H1 (cell line): ENCODE results near the gene SLC41A1. TPM values are rescaled to one million over a fixed set of nuclear protein-coding genes. Genes with fewer than 3 reads are reported as not detected.

Experiments
- CTCF ChIA-PET: fragments of 300-600 bp; sonication (Branson Sonifier 250); formaldehyde crosslinking; loops from one replicate; lab custom pipeline; 2021; ENCODE audit not compliant: partially characterized antibody; lab: Charles Lee
- POLR2A ChIA-PET: fragments of 300-600 bp; sonication (Branson Sonifier 250); formaldehyde crosslinking; loops from one replicate; lab custom pipeline; 2021; ENCODE audit warnings: inconsistent platforms; ENCODE audit not compliant: partially characterized antibody; lab: Charles Lee
- DNase-seq, 2 experiments: peaks; one replicate each; pipeline versions ENCODE4 v3.0.0 to v3.0.0-alpha.2; 2010 to 2022; ENCODE audit warnings: low spot score in 2 of 2, low read depth in 1 of 2, mixed read lengths in 1 of 2
- FAIRE-seq: peaks from 2 replicates; lab custom pipeline; 2011; peaks lifted over from hg19 to GRCh38; lab: Jason Lieb, UNC
- H2AFZ ChIP-seq: 2 replicates; pipeline ENCODE4 v1.8.1; 2012; ENCODE audit warnings: low read length, inconsistent platforms
- H2AK5ac ChIP-seq: 2 replicates; pipeline ENCODE4 v1.6.1; 2013; ENCODE audit warnings: low read depth, low read length
- H2BK120ac ChIP-seq: replicated peaks from 2 replicates; pipeline ENCODE3; 2013; ENCODE audit warnings: low read depth, low read length, inconsistent platforms
- H2BK12ac ChIP-seq: 2 replicates; pipeline ENCODE4 v1.6.1; 2013; ENCODE audit warnings: low read depth, low read length
- H2BK15ac ChIP-seq: 2 replicates; pipeline ENCODE4 v1.6.1; 2013; ENCODE audit warnings: low read length
- H2BK20ac ChIP-seq: 2 replicates; pipeline ENCODE4 v1.6.1; 2013; ENCODE audit warnings: low read length
- H2BK5ac ChIP-seq: 2 replicates; pipeline ENCODE4 v1.6.1; 2013; ENCODE audit warnings: low read depth, low read length
- H3K14ac ChIP-seq: 2 replicates; pipeline ENCODE4 v1.6.1; 2013; ENCODE audit warnings: inconsistent platforms; ENCODE audit not compliant: insufficient read length
- H3K18ac ChIP-seq: 2 replicates; pipeline ENCODE4 v1.6.1; 2013; ENCODE audit warnings: low read length; ENCODE audit errors: extremely low read depth
- H3K23ac ChIP-seq: 2 replicates; pipeline ENCODE4 v1.6.1; 2013; ENCODE audit warnings: inconsistent platforms; ENCODE audit not compliant: insufficient read length
- H3K23me2 ChIP-seq: 2 replicates; pipeline ENCODE4 v1.6.1; 2013; ENCODE audit warnings: low read depth, low read length
- H3K27ac ChIP-seq: 2 replicates; pipeline ENCODE4 v1.6.1; 2011; ENCODE audit warnings: low read depth, low read length, inconsistent platforms
- H3K27me3 ChIP-seq, 4 experiments: replicated peaks in 1 of 4; 1 replicate in 1 of 4; 2 replicates in 3 of 4; pipeline versions ENCODE4 v1.6.1 to v1.8.1; 2011 to 2013; ENCODE audit warnings: low read length in 3 of 4, mild to moderate bottlenecking in 3 of 4, inconsistent platforms in 2 of 4, mixed read lengths in 2 of 4, moderate library complexity in 1 of 4; ENCODE audit not compliant: control insufficient read depth in 3 of 4, insufficient read depth in 3 of 4; ENCODE audit errors: extremely low read depth in 1 of 4
- H3K36me3 ChIP-seq, 4 experiments: 2 replicates each; pipeline versions ENCODE4 v1.6.1 to v1.8.1; 2011 to 2013; ENCODE audit warnings: mild to moderate bottlenecking in 4 of 4, low read length in 3 of 4, moderate library complexity in 2 of 4, control low read depth in 1 of 4, inconsistent platforms in 1 of 4; ENCODE audit not compliant: insufficient read depth in 4 of 4, control insufficient read depth in 2 of 4
- H3K4ac ChIP-seq: replicated peaks from 2 replicates; pipeline ENCODE3; 2013; ENCODE audit warnings: low read length, low read depth, mixed read lengths, inconsistent platforms; ENCODE audit not compliant: insufficient read length
- H3K4me1 ChIP-seq, 4 experiments: replicated peaks in 1 of 4; 1 replicate in 1 of 4; 2 replicates in 3 of 4; pipeline versions ENCODE4 v1.6.1 to v1.8.1; 2011 to 2013; ENCODE audit warnings: low read length in 3 of 4, inconsistent platforms in 2 of 4, mixed read lengths in 1 of 4; ENCODE audit not compliant: insufficient read depth in 4 of 4, control insufficient read depth in 3 of 4
- H3K4me2 ChIP-seq, 2 experiments: 2 replicates each; pipeline versions ENCODE4 v1.6.1 to v1.8.1; 2011 to 2013; ENCODE audit warnings: low read depth in 2 of 2, low read length in 2 of 2, control low read depth in 1 of 2, inconsistent platforms in 1 of 2, mild to moderate bottlenecking in 1 of 2; ENCODE audit not compliant: insufficient read depth in 1 of 2
- H3K4me3 ChIP-seq, 4 experiments: fragments of 200-600, 300-600 bp in 1 of 4; sonication (generic), shearing (Covaris generic), sonication (Bioruptor Twin) in 1 of 4; 2 replicates each; pipeline versions ENCODE4 v1.5.1 to v1.8.1; 2011 to 2016; ENCODE audit warnings: low read length in 4 of 4, low read depth in 3 of 4, control low read depth in 2 of 4, inconsistent platforms in 2 of 4, mild to moderate bottlenecking in 2 of 4, mixed read lengths in 1 of 4, moderate library complexity in 1 of 4; ENCODE audit not compliant: insufficient read depth in 2 of 4; ENCODE audit errors: extremely low read depth in 1 of 4
- H3K56ac ChIP-seq: replicated peaks from 2 replicates; pipeline ENCODE3; 2013; ENCODE audit warnings: low read depth, mild to moderate bottlenecking, mixed read lengths, low read length, inconsistent platforms; ENCODE audit not compliant: insufficient read length
- H3K79me1 ChIP-seq: 2 replicates; pipeline ENCODE4 v1.6.1; 2013; ENCODE audit warnings: low read depth, low read length, control low read depth
- H3K79me2 ChIP-seq, 2 experiments: 2 replicates each; pipeline versions ENCODE4 v1.6.1 to v1.8.1; 2012 to 2013; ENCODE audit warnings: low read length in 2 of 2, mild to moderate bottlenecking in 2 of 2, inconsistent platforms in 1 of 2; ENCODE audit not compliant: insufficient read depth in 2 of 2, control insufficient read depth in 1 of 2
- H3K9ac ChIP-seq, 4 experiments: replicated peaks in 1 of 4; 1 replicate in 1 of 4; 2 replicates in 3 of 4; pipeline versions ENCODE4 v1.6.1 to v1.8.1; 2011 to 2013; ENCODE audit warnings: low read depth in 3 of 4, low read length in 3 of 4, control low read depth in 2 of 4, mild to moderate bottlenecking in 2 of 4, moderate library complexity in 2 of 4, inconsistent platforms in 1 of 4; ENCODE audit errors: extremely low read depth in 1 of 4
- H3K9me3 ChIP-seq, 2 experiments: 2 replicates each; pipeline versions ENCODE4 v1.6.1 to v1.8.1; 2012 to 2013; ENCODE audit warnings: mild to moderate bottlenecking in 2 of 2, moderate library complexity in 2 of 2, control low read depth in 1 of 2, inconsistent platforms in 1 of 2, low read depth in 1 of 2, low read length in 1 of 2, mixed read lengths in 1 of 2; ENCODE audit not compliant: insufficient read depth in 2 of 2
- H4K20me1 ChIP-seq, 2 experiments: replicated peaks in 1 of 2; 2 replicates each; pipeline versions ENCODE3 to v1.8.1; 2011 to 2013; ENCODE audit warnings: inconsistent platforms in 2 of 2, low read length in 2 of 2, mild to moderate bottlenecking in 1 of 2; ENCODE audit not compliant: insufficient read depth in 2 of 2, control insufficient read depth in 1 of 2
- H4K5ac ChIP-seq: 2 replicates; pipeline ENCODE4 v1.6.1; 2013; ENCODE audit warnings: low read length, low read depth, mixed read lengths, inconsistent platforms; ENCODE audit not compliant: insufficient read length
- H4K8ac ChIP-seq: 2 replicates; pipeline ENCODE4 v1.8.0; 2013; ENCODE audit warnings: mild to moderate bottlenecking, moderate library complexity, low read length, inconsistent platforms; ENCODE audit not compliant: insufficient read depth; ENCODE audit errors: extremely low read depth
- H4K91ac ChIP-seq: replicated peaks from 2 replicates; pipeline ENCODE3; 2013; ENCODE audit warnings: low read length, mixed read lengths, inconsistent platforms; ENCODE audit not compliant: insufficient read length
- CHD1 ChIP-seq: IDR thresholded peaks from 2 replicates; pipeline ENCODE4 v1.6.1; 2012; ENCODE audit warnings: low read depth, low read length, improper control_type of control experiment
- EP300 ChIP-seq, 2 experiments: IDR thresholded peaks; 1 replicate in 1 of 2; 2 replicates in 1 of 2; pipeline ENCODE4 v1.6.1; 2011 to 2012; ENCODE audit warnings: low read depth in 2 of 2, low read length in 2 of 2, mild to moderate bottlenecking in 2 of 2, borderline replicate concordance in 1 of 2, inconsistent platforms in 1 of 2, moderate library complexity in 1 of 2
- NANOG ChIP-seq: IDR thresholded peaks from 2 replicates; pipeline ENCODE4 v1.6.1; 2011; ENCODE audit warnings: low read length, low read depth, mild to moderate bottlenecking, inconsistent platforms; ENCODE audit not compliant: insufficient read depth, poor library complexity, severe bottlenecking
- RNF2 ChIP-seq: fragments of 200-900, 300-1000 bp; sonication (generic); IDR thresholded peaks from 2 replicates; pipeline ENCODE4 v1.7.1; 2016; ENCODE audit warnings: borderline replicate concordance, low read depth, mild to moderate bottlenecking, antibody characterized with exemption, low read length; ENCODE audit not compliant: poor library complexity, severe bottlenecking; ENCODE audit errors: missing control alignments
- SIX5 ChIP-seq: IDR thresholded peaks from 2 replicates; pipeline ENCODE4 v1.6.1; 2011; ENCODE audit warnings: mild to moderate bottlenecking, low read depth, low read length
- SRF ChIP-seq: IDR thresholded peaks from 2 replicates; pipeline ENCODE4 v1.6.1; 2011; ENCODE audit warnings: mild to moderate bottlenecking, low read depth, low read length, moderate library complexity
- WGBS, 2 experiments: shearing (Covaris generic) in 1 of 2; methylation state at CpG; one replicate each; pipeline versions ENCODE4 v1.1.6 to v1.1.7; 2013 to 2015; ENCODE audit warnings: low lambda C conversion rate in 2 of 2, mixed read lengths in 2 of 2, inconsistent platforms in 1 of 2, low coverage in 1 of 2, missing lambda C conversion rate in 1 of 2; ENCODE audit not compliant: insufficient replicate concordance in 2 of 2, insufficient coverage in 1 of 2, insufficient read length in 1 of 2; ENCODE audit errors: extremely low coverage in 1 of 2, missing lambda C conversion rate in 1 of 2; 5-methylcytosine and 5-hydroxymethylcytosine counted together
- polyA plus RNA-seq, 7 experiments: library from polyadenylated mRNA; depleted of rRNA in 3 of 7; stranded (reverse) in 5 of 7; unstranded in 2 of 7; fragments of >200 nt in 5 of 7; fragments of 200-250 nt in 2 of 7; gene quantifications; 1 replicate in 5 of 7; 2 replicates in 1 of 7; 4 replicates in 1 of 7; pipeline versions ENCODE4 v1.2.1 to v1.2.3, GENCODE V29; 2011 to 2013; ENCODE audit warnings: missing spikeins in 2 of 7, mixed read lengths in 2 of 7
- total RNA-seq: library from RNA; stranded (reverse); fragmentation: NEBNext Ultra II Directional; extraction: Animal tissue kit (Norgen Biotek cat#: 25700); gene quantifications from 2 replicates; pipeline ENCODE4 v1.2.1, GENCODE V29; 2021

SLC41A1 gene
- total and polyA plus RNA-seq, 2 of the 8 experiments (the other 6 are each of a cell fraction or from before 2014, with no cell fraction given), result 41.2 to 42.3 TPM

DNA sequence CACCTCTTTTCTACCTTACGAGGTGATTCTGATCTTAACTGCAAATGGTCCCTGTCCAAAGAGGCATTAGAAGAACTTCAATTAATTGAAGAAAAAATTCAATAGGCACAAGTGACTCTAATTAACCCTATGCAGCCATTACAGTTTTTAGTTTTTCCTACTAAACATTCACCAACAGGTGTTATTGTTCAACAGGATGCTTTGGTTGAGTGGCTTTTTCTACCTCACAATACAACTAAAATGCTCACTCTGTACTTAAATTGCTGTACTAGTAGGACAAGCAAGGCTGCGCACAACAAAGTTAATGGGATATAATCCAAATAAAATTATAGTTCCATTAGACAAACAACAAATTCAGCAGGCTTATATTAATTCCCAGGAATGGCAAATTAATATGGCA lies 48.5 kb upstream of the SLC41A1 start:
- Histone ChIP-seq H3K18ac (no peak overlapping the region), H3K36me3 (no peaks in the 10 kb centered on the region), H4K8ac (no peak overlapping the region), H3K4ac (no peak overlapping the region), H2BK5ac (no peak overlapping the region), H3K4me2 (no peak overlapping the region), H4K91ac (no peak overlapping the region), H3K9me3 (no peaks in the 10 kb centered on the region), H2AFZ (no peak overlapping the region), H3K4me3 (no peak overlapping the region), H2BK20ac (no peak overlapping the region), H3K79me1 (no peaks in the 10 kb centered on the region), H2AK5ac (no peak overlapping the region), H2BK12ac (no peak overlapping the region), H2BK120ac (no peak overlapping the region), H3K14ac (no peak overlapping the region), H4K5ac (no peak overlapping the region), H3K27me3 (no peaks in the 10 kb centered on the region), H3K27ac (no peak overlapping the region), H3K4me1 (no peaks in the 10 kb centered on the region), H3K79me2 (no peaks in the 10 kb centered on the region), H2BK15ac (no peak overlapping the region), H3K23ac (no peak overlapping the region), H4K20me1 (no peaks in the 10 kb centered on the region), H3K23me2 (no peaks in the 10 kb centered on the region), H3K9ac (no peak overlapping the region), H3K56ac (no peak overlapping the region)
- POLR2A ChIA-PET, result no interaction called here
- FAIRE-seq (no peak), DNase-seq (no peak)
- CTCF ChIA-PET, result no interaction called here
- WGBS, 2 experiments, result 96% methylated on average over 2 of the region's 2 CpGs; no CpG with 5 or more reads in 1 of the 2 experiments
- TF ChIP-seq RNF2 (no peak), CHD1 (no peak), SIX5 (no peak), EP300 (IDR thresholded peaks at IDR 0.05; ENCODE audit: borderline replicate concordance in 1 of 2, low read depth in 2 of 2, low read length in 2 of 2) (no peak), SRF (no peak), NANOG (no peak)
